NCI-H446 (cell line): ENCODE measurements around the gene SERPING1.
A peak's percentile ranks its signal among the peaks of the same experiment; 100 is the strongest.

ENCODE experiments used
- DNase-seq, 2 experiments: peaks; one replicate each; lab custom pipeline; 2025; lab: John Stamatoyannopoulos, UW

The SERPING1 gene

DNA sequence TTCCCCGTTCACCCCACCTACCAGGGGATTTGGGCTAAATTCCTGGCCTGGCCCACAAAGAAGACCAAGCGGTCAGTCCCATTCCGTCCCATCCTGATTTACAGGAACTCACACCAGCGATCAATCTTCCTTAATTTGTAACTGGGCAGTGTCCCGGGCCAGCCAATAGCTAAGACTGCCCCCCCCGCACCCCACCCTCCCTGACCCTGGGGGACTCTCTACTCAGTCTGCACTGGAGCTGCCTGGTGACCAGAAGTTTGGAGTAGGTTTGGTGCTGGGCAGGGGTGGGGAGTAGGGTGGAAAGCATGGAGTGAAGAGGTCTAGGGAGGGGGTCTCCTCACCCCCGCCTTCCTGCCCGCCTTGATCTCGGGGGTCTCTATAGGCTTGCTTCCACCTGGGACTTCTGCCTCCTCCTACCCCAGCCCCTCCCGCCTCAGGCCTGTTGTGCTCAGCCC, at the start of gene SERPING1:
Gene SERPING1, plus strand, starts transcription at position 225 of the 455 bp plus-strand sequence. CDS start 586 bp downstream, outside the sequence.
- DNase-seq, result no peak

DNA sequence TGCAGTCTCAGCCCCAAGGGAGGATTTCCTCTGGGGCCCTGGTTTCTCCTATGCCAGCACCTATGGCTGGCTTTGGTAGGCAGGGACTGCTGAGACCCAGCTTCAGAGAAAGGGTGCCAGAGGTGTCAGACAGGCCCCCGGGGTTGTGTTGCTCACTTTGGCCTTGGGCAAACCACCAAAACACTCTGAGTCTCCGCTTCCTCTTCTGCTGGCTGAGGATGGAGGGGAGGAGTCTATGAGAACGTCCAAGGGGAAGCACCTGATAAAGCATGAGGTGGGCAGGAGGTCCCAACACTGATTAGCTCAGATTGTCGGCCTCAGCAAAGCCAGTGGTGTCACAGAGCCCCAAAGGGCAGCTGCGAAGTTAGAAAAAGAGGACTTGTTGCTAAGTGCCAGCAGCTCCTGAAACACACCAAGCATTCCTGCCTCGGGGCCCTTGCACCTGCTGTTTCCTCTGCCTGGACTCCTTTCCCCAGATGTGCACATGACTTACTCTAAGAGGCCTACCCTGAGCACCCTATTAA, 49.6 kb upstream of the SERPING1 start:
- DNase-seq, result no peak

DNA sequence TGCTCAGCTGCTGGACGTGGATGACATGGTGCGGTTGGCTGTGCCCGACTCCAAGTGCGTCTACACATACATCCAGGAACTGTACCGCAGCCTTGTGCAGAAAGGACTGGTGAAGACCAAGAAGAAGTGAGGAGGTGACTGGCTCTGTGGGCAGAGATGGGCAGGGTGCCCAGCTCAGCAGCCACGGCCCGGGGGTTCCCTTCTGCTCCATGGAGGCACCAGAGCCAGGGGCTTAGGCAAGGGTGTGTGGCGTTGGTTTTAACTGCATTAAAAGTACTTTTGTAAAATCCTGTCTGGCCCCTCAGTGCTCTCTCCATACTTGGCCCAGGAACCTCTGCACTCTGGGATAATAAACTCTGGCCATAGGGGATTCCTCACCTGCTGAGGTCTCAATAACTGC, 47.5 kb upstream of the SERPING1 start:
- no peak for DNase-seq

DNA sequence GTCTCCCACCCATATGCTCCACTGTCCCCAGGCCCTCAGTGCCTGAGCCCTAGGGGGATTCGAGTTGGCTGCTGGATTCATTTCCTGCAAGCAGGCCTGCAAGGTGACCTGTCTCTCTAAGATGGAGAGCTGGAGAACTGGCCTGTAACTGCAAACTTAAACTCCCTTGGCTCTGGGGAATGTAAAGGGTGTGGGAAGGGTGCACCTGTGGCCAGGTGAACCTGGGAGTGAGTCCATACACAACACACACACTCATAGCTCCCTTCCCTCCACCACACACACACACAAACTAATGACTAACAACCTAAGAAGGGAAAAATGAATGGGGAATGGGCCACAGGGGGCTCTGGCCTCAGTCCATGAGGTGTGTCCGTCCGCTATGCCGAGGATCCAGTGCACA, 45.5 kb upstream of the SERPING1 start:
- DNase-seq, result no peak

GRCh38 chr11:57552479-57552878, 45.0 kb upstream of the SERPING1 start:
- no peak for DNase-seq

DNA sequence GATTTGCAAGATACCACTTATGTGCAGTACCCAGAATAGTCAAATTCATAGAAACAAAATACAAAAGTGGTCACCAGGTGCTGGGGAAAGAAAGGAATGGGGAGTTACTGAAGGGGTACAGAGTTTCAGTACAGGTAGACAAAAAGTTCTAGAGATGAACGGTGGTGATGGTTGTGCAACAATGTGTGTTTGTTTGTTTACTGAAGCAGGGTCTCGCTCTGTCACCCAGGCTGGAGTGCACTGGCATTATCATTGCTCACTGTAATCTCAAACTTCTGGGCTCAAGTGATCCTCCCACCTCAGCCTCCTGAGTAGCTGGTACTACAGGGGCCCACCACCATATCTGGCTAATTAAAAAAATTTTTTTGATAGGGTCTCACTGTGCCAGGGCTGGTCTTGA, 42.1 kb upstream of the SERPING1 start:
- DNase-seq, result no peak

- no peak for DNase-seq
Observed at GRCh38 chr11:57556041-57556440, 41.4 kb upstream of the SERPING1 start.

DNA sequence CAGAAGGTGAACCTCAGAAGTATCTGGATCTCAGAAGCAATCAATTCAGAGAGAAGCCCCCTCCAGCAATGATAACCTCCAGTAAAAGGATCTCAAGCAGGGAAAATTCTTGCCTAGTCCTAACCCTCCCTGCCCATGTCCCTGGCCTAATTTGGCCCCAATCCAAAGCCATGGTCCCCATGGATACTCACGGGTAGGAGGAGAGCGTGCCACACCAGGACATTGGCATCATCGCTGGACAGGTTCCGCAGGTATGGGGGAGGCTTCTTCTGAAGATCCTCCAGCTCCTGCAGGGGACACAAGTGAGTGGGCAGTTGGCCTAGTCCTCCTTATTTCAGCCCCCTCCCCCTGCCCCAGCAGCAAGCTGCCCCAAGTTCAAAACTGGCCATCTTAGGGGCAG, 37.3 kb upstream of the SERPING1 start:
- no peak for DNase-seq

DNA sequence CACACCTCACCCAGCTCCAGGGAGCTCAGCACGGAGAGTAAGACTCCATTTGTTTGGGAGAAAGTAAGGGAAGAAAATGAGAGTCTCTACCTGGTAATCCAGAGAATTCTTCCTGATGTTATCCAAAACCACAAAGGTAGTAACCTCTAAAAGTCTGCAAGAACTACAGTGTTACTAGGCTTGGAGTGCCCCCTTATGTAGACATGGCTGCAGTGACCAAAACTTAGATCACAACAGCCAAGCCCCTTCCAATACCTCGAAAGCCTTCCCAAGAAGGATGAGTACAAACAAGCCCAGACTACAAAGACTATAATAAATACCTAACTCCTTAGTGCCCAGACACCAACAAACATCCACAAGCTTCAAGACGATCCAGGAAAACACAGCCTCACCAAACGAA, 34.9 kb upstream of the SERPING1 start:
- DNase-seq, result no peak

DNA sequence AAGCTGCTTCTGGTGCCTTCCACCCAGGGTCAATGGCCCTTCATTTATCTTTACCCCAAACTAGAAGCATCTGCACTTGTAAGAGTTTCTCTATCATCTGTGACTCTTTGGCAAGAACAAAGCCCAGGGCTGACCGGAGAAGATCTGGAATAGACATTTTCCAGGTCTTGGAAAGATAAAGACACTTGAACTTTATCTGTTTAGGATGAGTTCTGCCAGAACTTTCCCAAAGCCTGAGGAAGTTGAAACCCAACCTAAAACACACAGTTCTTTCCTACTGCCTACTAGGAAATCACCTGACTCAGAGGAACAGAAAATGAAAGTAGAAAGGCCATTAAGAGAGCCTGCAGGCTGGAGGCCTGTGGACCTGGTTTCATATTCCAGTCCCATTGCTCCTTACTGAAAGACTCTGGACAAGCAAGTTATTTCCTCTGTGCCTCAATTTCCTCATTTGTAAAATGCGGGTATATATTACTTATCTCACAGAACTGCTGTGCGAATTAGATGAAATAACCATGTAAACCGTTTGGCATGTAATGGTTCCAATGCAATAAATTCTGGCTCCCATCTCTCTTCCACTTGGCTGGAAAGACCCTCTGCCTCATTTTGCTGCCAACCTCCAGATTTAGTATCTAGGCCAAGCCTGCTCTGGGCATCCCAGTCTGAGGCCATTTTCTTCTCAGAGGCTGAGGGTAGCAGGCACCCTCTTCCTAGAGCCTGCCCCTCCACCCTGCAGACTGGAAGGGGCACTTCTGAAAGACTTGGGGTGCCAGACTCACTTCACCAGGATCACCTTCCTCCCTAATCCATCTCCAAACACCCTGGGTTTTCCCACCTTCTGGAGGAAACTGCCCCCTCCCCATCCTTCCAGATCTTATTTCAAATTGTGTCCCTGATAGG, 31.2 kb upstream of the SERPING1 start:
- DNase-seq, result no peak

GRCh38 chr11:57566905-57567514, 30.5 kb upstream of the SERPING1 start:
- no peak for DNase-seq

DNA sequence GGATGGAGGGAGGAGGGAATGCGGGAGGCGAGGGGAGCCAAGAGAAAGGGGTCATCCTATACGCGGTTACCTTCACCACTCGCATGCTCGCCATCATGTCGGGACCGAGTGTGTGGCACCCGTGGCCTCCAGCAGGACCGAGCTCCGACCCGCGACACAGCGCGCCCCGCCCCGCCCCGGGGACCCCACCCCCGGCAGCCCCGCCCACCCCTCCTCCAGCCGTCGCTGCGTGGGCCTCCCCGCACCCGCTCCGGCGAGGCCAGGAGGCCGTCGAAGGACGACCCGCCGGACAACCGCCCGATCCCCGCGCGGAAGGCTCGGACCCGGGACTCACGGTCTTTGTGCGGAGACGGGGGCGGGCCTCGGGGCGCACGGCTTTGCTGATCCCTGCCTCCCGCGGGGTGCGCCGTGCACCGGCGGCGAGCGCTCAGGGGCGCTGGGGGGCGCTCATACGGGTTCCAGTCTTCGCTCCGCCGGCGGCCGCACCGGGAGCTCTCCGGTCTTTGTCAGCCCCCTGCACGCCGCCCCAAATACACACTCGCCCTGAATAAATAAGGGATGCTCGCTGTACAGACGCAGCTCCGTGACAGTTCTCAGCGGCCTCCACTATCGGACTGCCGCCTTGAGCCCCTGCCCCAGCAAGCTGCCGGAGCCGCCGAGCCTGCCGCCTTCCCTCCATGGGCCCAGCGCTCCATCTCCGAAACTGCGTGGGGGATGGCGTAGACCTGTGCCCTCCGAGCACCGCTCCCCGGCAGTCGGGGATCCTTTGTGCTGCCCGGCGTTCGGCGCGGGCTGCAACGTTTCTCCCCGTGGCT, 29.8 kb upstream of the SERPING1 start, which contains the start of gene UBE2L6:
Gene UBE2L6, minus strand, starts transcription at position 158 of the 815 bp plus-strand sequence. Its CDS starts 61 bp downstream, at position 97.
- peak in 1 of 2 experiments; percentile 17 for DNase-seq

DNA sequence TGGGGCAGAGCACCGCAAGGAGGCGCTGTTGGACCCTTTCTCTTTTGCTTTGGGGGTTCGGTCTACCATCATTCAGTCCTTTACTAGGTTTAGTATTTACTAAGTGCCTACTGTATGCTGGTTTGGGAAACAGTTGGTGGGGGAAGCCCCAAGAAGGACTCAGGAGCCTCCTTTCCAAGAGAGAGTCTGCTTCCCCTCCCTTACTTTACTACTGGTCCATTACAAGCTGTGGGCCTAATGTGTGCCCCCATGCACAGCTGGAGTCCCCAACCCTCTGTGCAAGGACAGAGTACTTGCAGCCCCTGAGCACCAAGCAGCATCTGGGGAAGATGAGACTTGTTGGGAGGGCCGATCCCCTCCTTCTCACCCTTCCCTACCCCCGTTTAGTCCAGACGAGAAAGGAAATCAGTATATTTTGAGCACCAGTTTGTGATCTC, 29.1 kb upstream of the SERPING1 start:
- peak; percentile 39 to 78 for DNase-seq

DNA sequence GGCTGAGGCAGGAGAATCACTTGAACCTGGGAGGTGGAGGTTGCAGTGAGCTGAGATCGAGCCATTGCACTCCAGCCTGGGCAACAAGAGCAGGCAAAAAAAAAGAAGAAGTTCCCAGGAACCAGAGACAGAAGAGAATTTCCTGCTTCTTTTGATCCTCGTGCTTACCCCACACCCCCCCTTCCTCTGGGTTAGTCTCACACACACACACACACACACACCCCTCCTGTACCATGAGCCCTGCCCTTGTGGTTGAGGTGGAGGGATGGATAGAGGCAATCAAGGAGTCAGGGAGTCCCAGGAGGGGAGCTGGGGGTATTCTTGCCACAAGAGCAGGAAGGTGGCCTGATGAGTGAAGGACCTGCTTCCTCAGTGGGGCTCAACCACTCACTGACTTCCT, 25.9 kb upstream of the SERPING1 start:
- DNase-seq, result no peak

DNA sequence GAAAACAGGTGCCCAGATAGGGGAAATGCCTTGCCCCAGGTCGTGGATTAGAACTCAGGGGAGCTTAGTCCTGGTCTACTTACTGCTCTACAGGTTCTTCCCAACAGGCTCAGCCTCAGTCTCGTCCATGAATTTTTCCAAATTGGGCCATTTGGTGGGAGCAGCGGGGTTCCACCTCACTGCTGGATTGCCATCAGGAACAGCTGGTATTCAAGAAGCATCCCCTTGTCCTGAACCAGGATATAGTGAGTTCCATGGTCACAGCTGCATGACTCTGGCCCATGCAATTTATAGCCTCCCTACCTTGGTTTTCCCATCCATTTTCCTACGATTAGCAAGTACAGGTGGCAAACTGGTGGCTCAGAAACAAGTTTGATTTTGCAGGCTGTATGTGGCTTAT, 23.4 kb upstream of the SERPING1 start:
- DNase-seq, result no peak

GRCh38 chr11:57584341-57584740, 13.1 kb upstream of the SERPING1 start:
- no peak for DNase-seq

- no peak for DNase-seq
Observed at GRCh38 chr11:57585301-57585700, 12.2 kb upstream of the SERPING1 start.

- DNase-seq, result no peak
Observed at GRCh38 chr11:57586711-57587245, 10.7 kb upstream of the SERPING1 start.

DNA sequence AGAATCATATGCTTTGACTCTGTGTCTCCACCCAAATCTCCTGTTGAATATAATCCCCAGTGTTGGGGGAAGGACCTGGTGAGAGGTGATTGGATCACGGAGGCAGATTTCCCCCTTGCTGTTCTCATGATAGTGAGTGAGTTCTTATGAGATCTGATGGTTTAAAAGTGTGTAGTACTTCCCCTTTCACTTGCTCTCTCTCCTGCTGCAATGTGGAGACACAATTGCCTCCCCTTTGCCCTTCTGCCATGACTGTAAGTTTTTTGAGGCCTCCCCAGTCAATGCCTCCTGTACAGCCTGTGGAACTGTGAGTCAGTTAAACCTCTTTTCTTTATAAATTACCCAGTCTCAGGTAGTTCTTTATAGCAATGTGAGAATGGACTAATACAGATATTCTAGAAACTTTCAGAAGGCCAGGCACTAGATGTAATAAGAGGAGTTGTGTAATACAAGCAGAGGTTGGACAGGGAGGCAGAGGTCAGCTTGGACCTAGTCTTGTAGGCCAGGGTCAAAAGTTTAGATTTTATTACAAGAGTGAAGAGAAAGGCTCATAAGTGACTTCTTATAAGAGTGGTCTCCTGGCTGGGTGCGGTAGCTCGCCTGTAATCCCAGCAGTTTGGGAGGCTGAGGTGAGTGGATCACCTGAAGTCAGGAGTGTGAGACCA, 9.3 kb upstream of the SERPING1 start:
- DNase-seq, result no peak

DNA sequence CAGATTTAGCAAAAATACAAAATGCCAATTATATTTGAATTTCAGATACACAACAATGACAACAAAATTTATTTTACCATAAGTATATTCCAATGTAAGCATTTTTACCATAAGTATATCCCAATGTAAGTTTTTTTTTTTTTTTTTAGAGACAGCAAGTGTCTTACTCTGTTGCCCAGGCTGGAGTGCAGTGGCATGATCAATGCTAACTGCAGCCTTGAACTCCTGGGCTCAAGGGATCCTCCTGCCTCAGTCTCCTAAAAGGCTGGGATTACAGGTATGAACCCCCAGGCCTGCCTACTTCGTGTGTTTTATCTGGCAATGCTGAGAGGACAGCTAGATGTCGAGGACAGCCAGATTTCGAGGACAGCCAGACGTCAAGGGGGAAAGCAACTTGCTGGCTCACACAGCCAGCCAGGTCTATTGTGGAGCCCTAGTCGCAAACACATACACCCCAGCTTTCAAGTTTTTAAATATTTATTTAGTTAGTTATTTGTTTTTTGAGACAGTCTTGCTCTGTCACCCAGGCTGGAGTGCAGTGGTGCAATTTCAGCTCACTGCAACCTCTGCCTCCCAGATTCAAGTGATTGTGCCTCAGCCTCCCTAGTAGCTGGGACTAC, 1.1 kb upstream of the SERPING1 start:
- no peak for DNase-seq
